ENCODE data around the gene CX3CR1. TPM values are rescaled to one million over a fixed set of nuclear protein-coding genes. Genes with fewer than 3 reads are reported as not detected.

The CX3CR1 gene
- total RNA-seq, 4 donors from 2014 or later: 0.31 to 0.94 (median 0.66) TPM

GRCh38 chr3:39318301-39318700 is 38.5 kb upstream of the CX3CR1 start:
- H3K27me3 ChIP-seq: no peaks in the 10 kb centered on the region
- no peak overlapping the region for H3K27ac ChIP-seq
- WGBS, 2 donors (ENCODE audit: low coverage in 1 of 2): 69 to 89% methylated on average over 1 of the region's 1 CpG
- TF ChIP-seq CTCF (IDR thresholded peaks at IDR 0.05) (no peak), POLR2A (IDR thresholded peaks at IDR 0.05) (no peak), EP300 (IDR thresholded peaks at IDR 0.05) (no peak), POLR2AphosphoS5 (IDR thresholded peaks at IDR 0.05) (no peak)
- H3K4me3 ChIP-seq: no peak overlapping the region
- no peaks in the 10 kb centered on the region for H3K36me3 ChIP-seq
- no peaks in the 10 kb centered on the region for H3K4me1 ChIP-seq
- H3K9me3 ChIP-seq: peaks cover 0 to 11% (median 0%) of the 10 kb centered on the region in 3 donors
- ATAC-seq: no peak

DNA sequence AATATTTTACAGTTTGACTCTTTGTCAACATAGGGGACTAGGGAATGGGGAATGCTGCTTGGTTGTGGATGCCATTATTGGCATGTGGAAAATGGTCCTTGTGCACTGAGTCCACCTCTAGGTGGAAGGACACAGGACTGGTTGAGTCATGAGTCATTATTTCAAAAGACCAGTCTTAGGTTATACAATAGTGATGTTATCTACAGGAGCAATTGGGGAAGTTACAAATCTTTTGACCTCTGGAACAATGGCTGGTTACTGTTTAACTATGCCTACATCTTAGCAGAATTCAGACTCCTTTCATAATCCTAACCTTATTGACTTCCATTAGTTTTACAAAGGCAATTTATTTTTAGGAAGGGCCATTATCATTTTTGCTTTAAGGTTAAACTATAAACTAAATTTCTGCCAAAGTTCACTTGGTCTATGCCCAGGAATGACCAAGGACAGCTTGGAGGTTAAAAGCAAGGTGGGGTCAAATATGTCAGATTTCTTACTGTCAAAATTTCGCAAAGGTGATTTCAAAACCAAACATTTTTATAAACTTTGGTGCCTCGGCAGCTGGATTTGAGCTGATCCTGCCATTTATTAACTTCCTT is 37.8 kb upstream of the CX3CR1 start:
- TF ChIP-seq CTCF (IDR thresholded peaks at IDR 0.05) (no peak), POLR2A (IDR thresholded peaks at IDR 0.05) (no peak), EP300 (IDR thresholded peaks at IDR 0.05) (no peak), POLR2AphosphoS5 (IDR thresholded peaks at IDR 0.05) (no peak)
- Histone ChIP-seq H3K9me3 (peaks cover 0 to 11% (median 0%) of the 10 kb centered on the region in 3 donors), H3K27me3 (no peaks in the 10 kb centered on the region), H3K4me3 (no peak overlapping the region), H3K27ac (no peak overlapping the region), H3K36me3 (no peaks in the 10 kb centered on the region), H3K4me1 (no peaks in the 10 kb centered on the region)
- WGBS, 2 donors (ENCODE audit: low coverage in 1 of 2): 86 to 94% methylated on average over 2 of the region's 2 CpGs
- no peak for ATAC-seq

- 89% methylated on average over 1 of the region's 1 CpG; no CpG with 5 or more reads in 1 of the 2 donors for WGBS, 2 donors (ENCODE audit: low coverage in 1 of 2)
- Histone ChIP-seq H3K4me1 (no peaks in the 10 kb centered on the region), H3K27me3 (no peaks in the 10 kb centered on the region), H3K36me3 (no peaks in the 10 kb centered on the region), H3K27ac (no peak overlapping the region), H3K4me3 (no peak overlapping the region), H3K9me3 (peaks cover 0 to 11% (median 0%) of the 10 kb centered on the region in 3 donors)
- ATAC-seq: no peak
- TF ChIP-seq CTCF (IDR thresholded peaks at IDR 0.05) (no peak), EP300 (IDR thresholded peaks at IDR 0.05) (no peak), POLR2A (IDR thresholded peaks at IDR 0.05) (no peak), POLR2AphosphoS5 (IDR thresholded peaks at IDR 0.05) (no peak)
These were observed 35.6 kb upstream of the CX3CR1 start for GRCh38 chr3:39315420-39315819.

DNA sequence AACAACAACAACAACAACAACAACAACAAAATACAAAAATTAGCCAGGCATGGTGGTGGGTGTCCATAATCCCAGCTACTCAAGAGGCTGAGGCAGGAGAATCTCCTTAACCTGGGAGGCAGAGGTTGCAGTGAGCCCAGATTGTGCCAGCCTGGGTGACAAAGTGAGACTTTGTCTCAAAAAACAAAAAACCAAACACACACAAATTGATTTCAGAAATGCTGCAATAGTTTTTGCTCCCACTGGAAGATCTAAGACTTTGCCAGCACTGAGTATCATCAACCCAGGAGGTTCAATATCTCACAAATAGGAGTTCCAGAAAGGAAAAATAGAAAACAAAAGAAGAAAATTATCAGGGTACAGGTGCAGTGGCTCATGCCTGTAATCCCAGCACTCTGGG is 33.5 kb upstream of the CX3CR1 start:
- TF ChIP-seq CTCF (IDR thresholded peaks at IDR 0.05) (no peak), POLR2AphosphoS5 (IDR thresholded peaks at IDR 0.05) (no peak), EP300 (IDR thresholded peaks at IDR 0.05) (no peak), POLR2A (IDR thresholded peaks at IDR 0.05) (no peak)
- no peak for ATAC-seq

GRCh38 chr3:39302178-39302577 is 22.3 kb upstream of the CX3CR1 start:
- no peak for TF ChIP-seq EP300 (IDR thresholded peaks at IDR 0.05)
- H3K36me3 ChIP-seq: no peaks in the 10 kb centered on the region
- H3K9me3 ChIP-seq: peaks cover 0 to 66% (median 0%) of the 10 kb centered on the region in 3 donors
- no peak overlapping the region for H3K4me3 ChIP-seq
- 68 to 100% methylated on average over 1 to 2 of the region's 2 CpGs for WGBS, 2 donors (ENCODE audit: low coverage in 1 of 2)
- no peaks in the 10 kb centered on the region for H3K4me1 ChIP-seq
- H3K27me3 ChIP-seq: no peaks in the 10 kb centered on the region
- ATAC-seq: no peak
- H3K27ac ChIP-seq: no peak overlapping the region

More for the DNA sequence above, 33.5 kb upstream of the CX3CR1 start:
- H3K9me3 ChIP-seq: peaks cover 0 to 11% (median 0%) of the 10 kb centered on the region in 3 donors
- H3K27me3 ChIP-seq: no peaks in the 10 kb centered on the region
- no peak overlapping the region for H3K4me3 ChIP-seq
- no peaks in the 10 kb centered on the region for H3K4me1 ChIP-seq
- H3K36me3 ChIP-seq: no peaks in the 10 kb centered on the region
- no peak overlapping the region for H3K27ac ChIP-seq
